HepG2 (cell line): Measurements from ENCODE around the gene PARVA. TPM values are rescaled to one million over a fixed set of nuclear protein-coding genes. Genes with fewer than 3 reads are reported as not detected.

Experiments
- ATAC-seq: fragments of 200-7000 bp; cut with Tn5 transposase; 3 replicates; pipeline ENCODE4 v1.9.1; 2020; ENCODE audit warnings: mild to moderate bottlenecking, moderate library complexity
- BruUV-seq: library from RNA; stranded (reverse); fragments of 400-500 nt; replicated peaks from 2 replicates; lab custom pipeline; 2021; lab: Mats Ljungman, UMichigan
- CTCF ChIA-PET: fragments of 300-600 bp; formaldehyde crosslinking; extraction: SDS; loops from one replicate; lab custom pipeline; 2021; ENCODE audit warnings: low total read pairs, inconsistent platforms, low intra/inter-chr PET ratio; lab: Yijun Ruan, JAX
- POLR2A ChIA-PET: fragments of 350-600 bp; sonication (Branson Sonifier 250); formaldehyde crosslinking; loops from one replicate; lab custom pipeline; 2020; ENCODE audit warnings: antibody characterized with exemption, inconsistent platforms; lab: Yijun Ruan, JAX
- DNase-seq: peaks from one replicate; pipeline ENCODE4 v3.0.0-alpha.2; 2015; ENCODE audit warnings: low spot score
- FAIRE-seq: peaks from 3 replicates; lab custom pipeline; 2011; peaks lifted over from hg19 to GRCh38; lab: Jason Lieb, UNC
- H2AFZ ChIP-seq: one replicate; pipeline ENCODE4 v1.6.1; 2011; ENCODE audit warnings: low read length, inconsistent platforms
- H3K27ac ChIP-seq: fragments of 300-600 bp; 3 replicates; pipeline ENCODE4 v1.8.0; 2011; ENCODE audit warnings: mixed run types, mild to moderate bottlenecking, mixed read lengths, low read length, inconsistent platforms; ENCODE audit not compliant: insufficient read depth; ENCODE audit errors: extremely low read length
- H3K27me3 ChIP-seq, 2 experiments: fragments of 200-600 bp in 1 of 2; 2 replicates in 1 of 2; 3 replicates in 1 of 2; pipeline versions ENCODE4 v1.6.0 to v1.8.0; 2011; ENCODE audit warnings: low read length in 2 of 2, mild to moderate bottlenecking in 2 of 2, moderate library complexity in 2 of 2, inconsistent platforms in 1 of 2; ENCODE audit not compliant: insufficient read depth in 2 of 2, control insufficient read depth in 1 of 2
- H3K36me3 ChIP-seq, 2 experiments: fragments of 200-600 bp in 1 of 2; replicated peaks in 1 of 2; 2 replicates in 1 of 2; 3 replicates in 1 of 2; pipeline versions ENCODE4 v1.5.1 to v1.8.0; 2011; ENCODE audit warnings: low read length in 2 of 2, inconsistent platforms in 1 of 2; ENCODE audit not compliant: insufficient read depth in 2 of 2, control insufficient read depth in 1 of 2
- H3K4me1 ChIP-seq: 2 replicates; pipeline ENCODE4 v1.5.1; 2012; ENCODE audit warnings: low read length, inconsistent platforms; ENCODE audit not compliant: insufficient read depth
- H3K4me2 ChIP-seq: 2 replicates; pipeline ENCODE4 v1.6.0; 2011; ENCODE audit warnings: low read depth, low read length, inconsistent platforms
- H3K4me3 ChIP-seq, 3 experiments: fragments of 200-600 bp in 1 of 3; sonication (generic), shearing (Covaris generic) in 1 of 3; replicated peaks in 1 of 3; 2 replicates each; pipeline ENCODE4 v1.5.1; 2011 to 2016; ENCODE audit warnings: low read length in 3 of 3, inconsistent platforms in 2 of 3, low read depth in 2 of 3, mild to moderate bottlenecking in 2 of 3, control low read depth in 1 of 3, mixed read lengths in 1 of 3; ENCODE audit not compliant: insufficient read depth in 1 of 3
- H3K79me2 ChIP-seq: one replicate; pipeline ENCODE4 v1.6.1; 2011; ENCODE audit warnings: low read length, inconsistent platforms; ENCODE audit not compliant: insufficient read depth
- H3K9ac ChIP-seq: 2 replicates; pipeline ENCODE4 v1.6.0; 2011; ENCODE audit warnings: mild to moderate bottlenecking, low read depth, low read length, inconsistent platforms; ENCODE audit not compliant: insufficient read depth
- H3K9me3 ChIP-seq: 2 replicates; pipeline ENCODE4 v1.5.1; 2012; ENCODE audit warnings: mild to moderate bottlenecking, low read length
- H4K20me1 ChIP-seq: 2 replicates; pipeline ENCODE4 v1.6.0; 2011; ENCODE audit warnings: inconsistent platforms, mild to moderate bottlenecking, low read length, moderate library complexity; ENCODE audit not compliant: insufficient read depth
- ARNT2 ChIP-seq: sonication (generic); formaldehyde crosslinking; IDR thresholded peaks from 2 replicates; pipeline ENCODE4 v1.8.0; 2022; ENCODE audit warnings: mild to moderate bottlenecking, low read depth, missing genetic modification reagents, moderate library complexity
- CREM ChIP-seq, 2 experiments: sonication (generic) in 1 of 2; formaldehyde crosslinking in 1 of 2; IDR thresholded peaks; 2 replicates each; pipeline versions ENCODE4 v1.4.0 to v1.6.1; 2016 to 2020; ENCODE audit warnings: antibody characterized with exemption in 1 of 2, mild to moderate bottlenecking in 1 of 2, missing genetic modification reagents in 1 of 2
- ELK4 ChIP-seq: sonication (generic); formaldehyde crosslinking; IDR thresholded peaks from 2 replicates; pipeline ENCODE4 v1.9.0; 2021; ENCODE audit warnings: missing genetic modification reagents, borderline replicate concordance
- MNT ChIP-seq: fragments of 450-650 bp; IDR thresholded peaks from 2 replicates; pipeline ENCODE4 v1.6.1; 2016
- NFIB ChIP-seq: sonication (generic); formaldehyde crosslinking; IDR thresholded peaks from 2 replicates; pipeline ENCODE4 v1.9.0; 2021; ENCODE audit warnings: missing genetic modification reagents, mild to moderate bottlenecking, borderline replicate concordance
- POLR2A ChIP-seq, 2 experiments: IDR thresholded peaks; 2 replicates each; pipeline ENCODE4 v1.6.1; 2011; ENCODE audit warnings: low read depth in 2 of 2, low read length in 2 of 2, mild to moderate bottlenecking in 1 of 2, moderate library complexity in 1 of 2; ENCODE audit not compliant: insufficient read depth in 1 of 2
- SOX13 ChIP-seq, 3 experiments: fragments of 450-650 bp in 1 of 3; sonication (generic) in 1 of 3; formaldehyde crosslinking in 1 of 3; IDR thresholded peaks in 2 of 3; conservative IDR thresholded peaks in 1 of 3; 2 replicates each; pipeline versions ENCODE4 v1.5.0 to v1.6.1; 2016 to 2020; ENCODE audit warnings: antibody characterized with exemption in 1 of 3, mild to moderate bottlenecking in 1 of 3, missing compliant biosample characterization in 1 of 3, missing genetic modification reagents in 1 of 3, moderate library complexity in 1 of 3
- TBX2 ChIP-seq: sonication (generic); formaldehyde crosslinking; IDR thresholded peaks from 2 replicates; pipeline ENCODE4 v1.5.0; 2020; ENCODE audit warnings: missing genetic modification reagents, mild to moderate bottlenecking, borderline replicate concordance
- TOPORS ChIP-seq: sonication (generic); formaldehyde crosslinking; IDR thresholded peaks from 2 replicates; pipeline ENCODE4 v1.8.0; 2023; ENCODE audit warnings: mild to moderate bottlenecking, missing genetic modification reagents
- ZNF335 ChIP-seq: sonication (generic); formaldehyde crosslinking; IDR thresholded peaks from 2 replicates; pipeline ENCODE4 v1.4.0; 2020; ENCODE audit warnings: missing genetic modification reagents
- ZNF33A ChIP-seq: sonication (generic); formaldehyde crosslinking; IDR thresholded peaks from 2 replicates; pipeline ENCODE4 v1.5.1; 2020; ENCODE audit warnings: missing genetic modification reagents, mild to moderate bottlenecking, moderate library complexity, borderline replicate concordance
- ZNF431 ChIP-seq: sonication (generic); formaldehyde crosslinking; IDR thresholded peaks from 2 replicates; pipeline ENCODE4 v1.9.0; 2022; ENCODE audit warnings: missing genetic modification reagents, low read depth, mild to moderate bottlenecking, borderline replicate concordance
- ZNF644 ChIP-seq: IDR thresholded peaks from 2 replicates; pipeline ENCODE4 v1.6.1; 2016; ENCODE audit warnings: low read depth
- WGBS: methylation state at CpG from one replicate; pipeline ENCODE4 v1.1.6; 2017; ENCODE audit warnings: low lambda C conversion rate; 5-methylcytosine and 5-hydroxymethylcytosine counted together
- in situ Hi-C: cut with HindIII; loops from 2 replicates; pipeline ENCODE4 v1.10.0; 2017; ENCODE audit warnings: low pct_unique_long_range_greater_than_20kb; ENCODE audit not compliant: extremely low pct_ligation_motif_present
- intact Hi-C: fragments of 100-400 bp; cut with micrococcal nuclease; formaldehyde crosslinking; loops from one replicate; pipeline ENCODE4 v1.10.0; 2022; ENCODE audit not compliant: unreplicated experiment
- polyA plus RNA-seq, 8 experiments: library from polyadenylated mRNA; depleted of rRNA in 3 of 8; stranded (reverse) in 7 of 8; unstranded in 1 of 8; fragments of >200 nt; fragmentation: Illumina TruSeq in 4 of 8; extraction: Trizol in 4 of 8; gene quantifications; 2 replicates each; pipeline versions ENCODE4 v1.2.1 to v1.2.3, GENCODE V29; 2011 to 2016; ENCODE audit warnings: low read depth in 4 of 8, missing spikeins in 1 of 8, mixed read lengths in 1 of 8; ENCODE audit not compliant: insufficient read depth in 1 of 8
- total RNA-seq, 5 experiments: library from RNA; depleted of rRNA; stranded (reverse); fragments of >200 nt; fragmentation: Illumina TruSeq; extraction: Trizol; gene quantifications; 2 replicates each; pipeline ENCODE4 v1.2.3, GENCODE V29; 2016; ENCODE audit warnings: low read depth in 1 of 5
- TF ChIP-seq, protein P1 (sequence below): sonication (generic); formaldehyde crosslinking; IDR thresholded peaks from 2 replicates; pipeline ENCODE4 v1.4.0; 2020; ENCODE audit warnings: missing genetic modification reagents
- TF ChIP-seq, protein P2 (sequence below): sonication (generic); formaldehyde crosslinking; IDR thresholded peaks from 2 replicates; pipeline ENCODE4 v1.5.0; 2020; ENCODE audit warnings: mild to moderate bottlenecking, missing genetic modification reagents, borderline replicate concordance

The PARVA gene
- total and polyA plus RNA-seq, 2 of the 13 experiments (the other 11 are each of a cell fraction or from before 2014, with no cell fraction given) = 5.9 to 9.1 TPM

- DNase-seq (no peak), FAIRE-seq (no peak), ATAC-seq (no peak)
- no TSS peak for BruUV-seq
- H2AFZ ChIP-seq = no peak overlapping the region
- H3K9me3 ChIP-seq = no peaks in the 10 kb centered on the region
- H3K4me3 ChIP-seq = no peak overlapping the region
- H3K9ac ChIP-seq = no peak overlapping the region
- POLR2A ChIA-PET = no interaction called here
- no peak overlapping the region for H3K4me2 ChIP-seq
- H3K79me2 ChIP-seq = no peaks in the 10 kb centered on the region
- WGBS = 60% methylated on average over 6 of the region's 6 CpGs
- in situ Hi-C loops (no loop called here), intact Hi-C loops (no loop called here)
- H3K27ac ChIP-seq = no peak overlapping the region
- no peaks in the 10 kb centered on the region for H3K4me1 ChIP-seq
- H3K36me3 ChIP-seq = no peaks in the 10 kb centered on the region
- no peaks in the 10 kb centered on the region for H4K20me1 ChIP-seq
- CTCF ChIA-PET = no interaction called here
- no peaks in the 10 kb centered on the region; a peak in 2 of 5 replicates for H3K27me3 ChIP-seq
- TF ChIP-seq, protein P1, sequence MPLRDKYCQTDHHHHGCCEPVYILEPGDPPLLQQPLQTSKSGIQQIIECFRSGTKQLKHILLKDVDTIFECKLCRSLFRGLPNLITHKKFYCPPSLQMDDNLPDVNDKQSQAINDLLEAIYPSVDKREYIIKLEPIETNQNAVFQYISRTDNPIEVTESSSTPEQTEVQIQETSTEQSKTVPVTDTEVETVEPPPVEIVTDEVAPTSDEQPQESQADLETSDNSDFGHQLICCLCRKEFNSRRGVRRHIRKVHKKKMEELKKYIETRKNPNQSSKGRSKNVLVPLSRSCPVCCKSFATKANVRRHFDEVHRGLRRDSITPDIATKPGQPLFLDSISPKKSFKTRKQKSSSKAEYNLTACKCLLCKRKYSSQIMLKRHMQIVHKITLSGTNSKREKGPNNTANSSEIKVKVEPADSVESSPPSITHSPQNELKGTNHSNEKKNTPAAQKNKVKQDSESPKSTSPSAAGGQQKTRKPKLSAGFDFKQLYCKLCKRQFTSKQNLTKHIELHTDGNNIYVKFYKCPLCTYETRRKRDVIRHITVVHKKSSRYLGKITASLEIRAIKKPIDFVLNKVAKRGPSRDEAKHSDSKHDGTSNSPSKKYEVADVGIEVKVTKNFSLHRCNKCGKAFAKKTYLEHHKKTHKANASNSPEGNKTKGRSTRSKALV = no peak
- TF ChIP-seq ARNT2 (CRISPR knock-in tag) = no peak
- TF ChIP-seq ZNF431 (CRISPR knock-in tag) = no peak
- no peak for TF ChIP-seq ZNF33A
- TF ChIP-seq ZNF644 (CRISPR knock-in tag) = no peak
- no peak for TF ChIP-seq ELK4 (CRISPR knock-in tag)
- TF ChIP-seq TOPORS (CRISPR knock-in tag) = no peak
- no peak for TF ChIP-seq NFIB (CRISPR knock-in tag)
- no peak for TF ChIP-seq ZNF335
- TF ChIP-seq MNT = no peak
- TF ChIP-seq, protein P2, sequence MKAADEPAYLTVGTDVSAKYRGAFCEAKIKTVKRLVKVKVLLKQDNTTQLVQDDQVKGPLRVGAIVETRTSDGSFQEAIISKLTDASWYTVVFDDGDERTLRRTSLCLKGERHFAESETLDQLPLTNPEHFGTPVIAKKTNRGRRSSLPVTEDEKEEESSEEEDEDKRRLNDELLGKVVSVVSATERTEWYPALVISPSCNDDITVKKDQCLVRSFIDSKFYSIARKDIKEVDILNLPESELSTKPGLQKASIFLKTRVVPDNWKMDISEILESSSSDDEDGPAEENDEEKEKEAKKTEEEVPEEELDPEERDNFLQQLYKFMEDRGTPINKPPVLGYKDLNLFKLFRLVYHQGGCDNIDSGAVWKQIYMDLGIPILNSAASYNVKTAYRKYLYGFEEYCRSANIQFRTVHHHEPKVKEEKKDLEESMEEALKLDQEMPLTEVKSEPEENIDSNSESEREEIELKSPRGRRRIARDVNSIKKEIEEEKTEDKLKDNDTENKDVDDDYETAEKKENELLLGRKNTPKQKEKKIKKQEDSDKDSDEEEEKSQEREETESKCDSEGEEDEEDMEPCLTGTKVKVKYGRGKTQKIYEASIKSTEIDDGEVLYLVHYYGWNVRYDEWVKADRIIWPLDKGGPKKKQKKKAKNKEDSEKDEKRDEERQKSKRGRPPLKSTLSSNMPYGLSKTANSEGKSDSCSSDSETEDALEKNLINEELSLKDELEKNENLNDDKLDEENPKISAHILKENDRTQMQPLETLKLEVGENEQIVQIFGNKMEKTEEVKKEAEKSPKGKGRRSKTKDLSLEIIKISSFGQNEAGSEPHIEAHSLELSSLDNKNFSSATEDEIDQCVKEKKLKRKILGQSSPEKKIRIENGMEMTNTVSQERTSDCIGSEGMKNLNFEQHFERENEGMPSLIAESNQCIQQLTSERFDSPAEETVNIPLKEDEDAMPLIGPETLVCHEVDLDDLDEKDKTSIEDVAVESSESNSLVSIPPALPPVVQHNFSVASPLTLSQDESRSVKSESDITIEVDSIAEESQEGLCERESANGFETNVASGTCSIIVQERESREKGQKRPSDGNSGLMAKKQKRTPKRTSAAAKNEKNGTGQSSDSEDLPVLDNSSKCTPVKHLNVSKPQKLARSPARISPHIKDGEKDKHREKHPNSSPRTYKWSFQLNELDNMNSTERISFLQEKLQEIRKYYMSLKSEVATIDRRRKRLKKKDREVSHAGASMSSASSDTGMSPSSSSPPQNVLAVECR (CRISPR knock-in tag) = no peak
- no peak for TF ChIP-seq TBX2 (CRISPR knock-in tag)
- TF ChIP-seq SOX13 (IDR thresholded peaks at IDR 0.05) = no peak
- TF ChIP-seq SOX13 (CRISPR knock-in tag; conservative IDR thresholded peaks at IDR 0.05 in 1 of 2, IDR thresholded peaks at IDR 0.05 in 1 of 2) = no peak
- no peak for TF ChIP-seq CREM (IDR thresholded peaks at IDR 0.05)
- no peak for TF ChIP-seq CREM (CRISPR knock-in tag; IDR thresholded peaks at IDR 0.05)
- no peak for TF ChIP-seq POLR2A (IDR thresholded peaks at IDR 0.05; ENCODE audit: insufficient read depth in 1 of 2, low read depth in 2 of 2, low read length in 2 of 2)
These were observed 160.5 kb downstream of the PARVA start for GRCh38 chr11:12537778-12538401.
